HepG2 (cell line): ENCODE results near the gene MTMR10. TPM values are rescaled to one million over a fixed set of nuclear protein-coding genes. Genes with fewer than 3 reads are reported as not detected.

Experiments
- ASH2L ChIP-seq: fragments of 300-600, 200-600 bp; sonication (generic); IDR thresholded peaks from 2 replicates; pipeline ENCODE4 v1.7.0; 2017; ENCODE audit warnings: low read depth, mild to moderate bottlenecking, moderate library complexity, mixed read lengths, low read length; ENCODE audit not compliant: insufficient read length
- BORCS8-MEF2B ChIP-seq: sonication (generic); formaldehyde crosslinking; IDR thresholded peaks from 2 replicates; pipeline ENCODE4 v1.8.0; 2022; ENCODE audit warnings: mild to moderate bottlenecking, missing genetic modification reagents
- EED ChIP-seq: sonication (generic); formaldehyde crosslinking; IDR thresholded peaks from 2 replicates; pipeline ENCODE4 v1.5.0; 2020; ENCODE audit warnings: mild to moderate bottlenecking, missing genetic modification reagents
- GATAD2A ChIP-seq: IDR thresholded peaks from 2 replicates; pipeline ENCODE4 v1.6.1; 2016
- GFI1 ChIP-seq: sonication (generic); formaldehyde crosslinking; IDR thresholded peaks from 2 replicates; pipeline ENCODE4 v1.5.0; 2020; ENCODE audit warnings: missing genetic modification reagents, mild to moderate bottlenecking, borderline replicate concordance
- ISX ChIP-seq: sonication (generic); formaldehyde crosslinking; conservative IDR thresholded peaks from 2 replicates; pipeline ENCODE4 v1.5.0; 2020; ENCODE audit warnings: missing genetic modification reagents
- MED8 ChIP-seq: sonication (generic); formaldehyde crosslinking; IDR thresholded peaks from 2 replicates; pipeline ENCODE4 v1.8.1; 2023; ENCODE audit warnings: mild to moderate bottlenecking, missing genetic modification reagents; ENCODE audit not compliant: insufficient replicate concordance
- MEF2D ChIP-seq: sonication (generic); formaldehyde crosslinking; IDR thresholded peaks from 2 replicates; pipeline ENCODE4 v1.5.1; 2020; ENCODE audit warnings: mild to moderate bottlenecking, missing genetic modification reagents
- MTA1 ChIP-seq: sonication (generic); formaldehyde crosslinking; IDR thresholded peaks from 2 replicates; pipeline ENCODE4 v1.4.0; 2020; ENCODE audit warnings: missing genetic modification reagents, mild to moderate bottlenecking, borderline replicate concordance
- NKX3-1 ChIP-seq: sonication (generic); formaldehyde crosslinking; IDR thresholded peaks from 2 replicates; pipeline ENCODE4 v1.5.0; 2020; ENCODE audit warnings: missing genetic modification reagents
- PHF20 ChIP-seq: sonication (generic); formaldehyde crosslinking; IDR thresholded peaks from 2 replicates; pipeline ENCODE4 v1.5.0; 2020; ENCODE audit warnings: mild to moderate bottlenecking, missing genetic modification reagents
- REST ChIP-seq, 2 experiments: IDR thresholded peaks; 2 replicates each; pipeline ENCODE4 v1.6.1; 2011 to 2012; ENCODE audit warnings: low read length in 2 of 2, borderline replicate concordance in 1 of 2, low read depth in 1 of 2, mild to moderate bottlenecking in 1 of 2, moderate library complexity in 1 of 2
- SP5 ChIP-seq: IDR thresholded peaks from 2 replicates; pipeline ENCODE4 v1.6.1; 2016; ENCODE audit warnings: low read depth, borderline replicate concordance
- TEAD3 ChIP-seq: optimal IDR thresholded peaks from 2 replicates; pipeline ENCODE3; 2016; ENCODE audit warnings: borderline replicate concordance
- ZBTB7A ChIP-seq: sonication (generic); formaldehyde crosslinking; IDR thresholded peaks from 2 replicates; pipeline ENCODE4 v1.8.0; 2022; ENCODE audit warnings: mild to moderate bottlenecking, missing genetic modification reagents
- ZFP90 ChIP-seq: sonication (generic); formaldehyde crosslinking; IDR thresholded peaks from 2 replicates; pipeline ENCODE4 v1.8.0; 2022; ENCODE audit warnings: missing genetic modification reagents, mild to moderate bottlenecking, inconsistent platforms, borderline replicate concordance
- ZGPAT ChIP-seq: IDR thresholded peaks from 2 replicates; pipeline ENCODE4 v1.6.1; 2016; ENCODE audit warnings: mild to moderate bottlenecking
- ZNF331 ChIP-seq: sonication (generic); formaldehyde crosslinking; IDR thresholded peaks from 2 replicates; pipeline ENCODE4 v1.4.0; 2020; ENCODE audit warnings: missing genetic modification reagents
- ZNF501 ChIP-seq: sonication (generic); formaldehyde crosslinking; IDR thresholded peaks from 2 replicates; pipeline ENCODE4 v1.5.1; 2020; ENCODE audit warnings: mild to moderate bottlenecking, moderate library complexity, missing genetic modification reagents
- ZNF552 ChIP-seq: sonication (generic); formaldehyde crosslinking; IDR thresholded peaks from 2 replicates; pipeline ENCODE4 v1.9.0; 2022; ENCODE audit warnings: missing genetic modification reagents, mild to moderate bottlenecking, borderline replicate concordance
- ZNF556 ChIP-seq: sonication (generic); formaldehyde crosslinking; IDR thresholded peaks from 2 replicates; pipeline ENCODE4 v1.4.0; 2020; ENCODE audit warnings: mild to moderate bottlenecking, missing genetic modification reagents, borderline replicate concordance
- polyA plus RNA-seq, 8 experiments: library from polyadenylated mRNA; depleted of rRNA in 3 of 8; stranded (reverse) in 7 of 8; unstranded in 1 of 8; fragments of >200 nt; fragmentation: Illumina TruSeq in 4 of 8; extraction: Trizol in 4 of 8; gene quantifications; 2 replicates each; pipeline versions ENCODE4 v1.2.1 to v1.2.3, GENCODE V29; 2011 to 2016; ENCODE audit warnings: low read depth in 4 of 8, missing spikeins in 1 of 8, mixed read lengths in 1 of 8; ENCODE audit not compliant: insufficient read depth in 1 of 8
- total RNA-seq, 5 experiments: library from RNA; depleted of rRNA; stranded (reverse); fragments of >200 nt; fragmentation: Illumina TruSeq; extraction: Trizol; gene quantifications; 2 replicates each; pipeline ENCODE4 v1.2.3, GENCODE V29; 2016; ENCODE audit warnings: low read depth in 1 of 5
- TF ChIP-seq, protein P1 (sequence below): sonication (generic); formaldehyde crosslinking; IDR thresholded peaks from 2 replicates; pipeline ENCODE4 v1.8.1; 2023; ENCODE audit warnings: mild to moderate bottlenecking, moderate library complexity, missing genetic modification reagents

Gene MTMR10
- total and polyA plus RNA-seq, 2 of the 13 experiments (the other 11 are each of a cell fraction or from before 2014, with no cell fraction given), result 10.2 to 17.4 TPM

DNA sequence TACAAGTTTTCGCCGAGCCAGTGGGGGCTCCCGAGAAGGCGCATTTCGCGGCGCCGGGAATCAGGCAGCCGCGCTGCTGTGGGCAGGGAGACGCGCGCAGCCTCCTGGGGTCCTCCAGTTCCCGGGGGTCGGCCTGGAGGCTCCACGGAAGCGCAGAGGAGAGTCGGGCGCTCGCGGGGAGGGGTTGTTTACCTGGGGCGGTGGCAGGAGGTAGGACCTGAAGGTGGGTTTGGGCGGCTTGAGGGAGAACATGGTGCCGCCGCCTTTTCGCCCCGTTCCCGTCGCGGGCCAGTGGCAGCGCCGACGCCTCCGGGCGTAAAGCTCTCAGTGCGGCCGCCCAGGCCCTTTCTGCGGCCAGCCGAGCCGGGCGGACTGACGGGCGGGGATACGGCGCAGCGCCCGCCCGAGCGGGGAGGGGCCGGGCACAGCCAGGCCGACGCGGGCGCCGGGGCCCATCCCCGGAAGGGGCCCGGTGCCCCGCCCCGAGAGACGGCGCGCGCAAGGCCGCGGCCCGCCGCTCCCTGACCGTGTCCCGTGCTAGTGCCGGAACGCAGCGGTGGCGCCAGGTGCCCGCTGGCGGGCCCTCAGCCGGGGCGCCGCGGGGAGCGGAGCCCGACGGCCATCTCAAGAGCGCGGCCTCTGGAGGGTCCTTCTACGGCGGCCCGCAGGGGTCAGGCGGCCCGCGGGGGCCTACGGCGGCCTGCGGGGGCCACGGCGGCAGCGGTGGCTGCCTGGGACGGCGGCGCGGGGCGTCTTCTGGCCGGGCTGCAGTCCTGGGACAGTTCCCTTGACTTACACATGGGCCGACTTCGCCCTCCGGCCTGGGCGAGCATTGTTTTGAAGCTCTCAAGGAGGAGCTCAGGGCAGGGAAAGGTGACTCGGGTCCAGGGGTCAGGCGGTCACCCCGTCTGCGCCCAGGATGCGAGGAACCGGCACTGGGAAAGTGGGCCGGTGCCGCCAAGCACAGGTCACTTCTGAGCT lies at the start of gene MTMR10 (continued):
- TF ChIP-seq, protein P1, sequence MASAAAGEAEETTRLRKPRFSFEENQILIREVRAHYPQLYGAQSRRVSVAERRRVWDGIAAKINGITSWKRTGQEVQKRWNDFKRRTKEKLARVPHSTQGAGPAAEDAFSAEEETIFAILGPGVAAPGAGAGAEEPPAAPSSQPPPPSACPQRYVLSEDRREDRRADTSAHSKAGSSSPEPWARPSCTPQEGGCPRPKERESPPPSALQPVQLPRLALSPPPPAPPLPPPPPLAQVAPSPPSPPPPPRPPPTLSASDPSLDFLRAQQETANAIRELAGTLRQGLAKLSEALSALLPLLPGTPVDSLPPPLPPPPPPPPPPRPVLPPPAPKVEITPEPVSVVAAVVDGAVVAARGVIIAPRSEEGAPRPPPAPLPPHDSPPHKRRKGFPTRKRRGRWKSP, result peak; percentile 38; the same call in 1 of the 2 replicates
- TF ChIP-seq ZNF556 (CRISPR knock-in tag) (0 out of 2 replicates have a peak, but pooled peaks have one; percentile 3), MED8 (CRISPR knock-in tag) (peak; percentile 21), MEF2D (0 out of 2 replicates have a peak, but pooled peaks have one; percentile 17), GATAD2A (0 out of 2 replicates have a peak, but pooled peaks have one; percentile 31), PHF20 (CRISPR knock-in tag) (0 out of 2 replicates have a peak, but pooled peaks have one; percentile 31), MTA1 (CRISPR knock-in tag) (peak; percentile 28; the same call in 1 of the 2 replicates), ZBTB7A (CRISPR knock-in tag) (peak; percentile 74; the same call in 1 of the 2 replicates), ZNF552 (0 out of 2 replicates have a peak, but pooled peaks have one; percentile 63), ZGPAT (peak; percentile 35; the same call in 1 of the 2 replicates), GFI1 (CRISPR knock-in tag) (0 out of 2 replicates have a peak, but pooled peaks have one; percentile 52), ZNF331 (0 out of 2 replicates have a peak, but pooled peaks have one; percentile 9), SP5 (CRISPR knock-in tag) (peak; percentile 20; the same call in 1 of the 2 replicates), EED (0 out of 2 replicates have a peak, but pooled peaks have one; percentile 52), REST (IDR thresholded peaks at IDR 0.05; ENCODE audit: borderline replicate concordance in 1 of 2, low read depth in 1 of 2, low read length in 2 of 2) (peak in 1 of 2 experiments; percentile 18; a peak in 1 of 4 replicates), ASH2L (peak; percentile 81), TEAD3 (CRISPR knock-in tag) (no peak), ZFP90 (0 out of 2 replicates have a peak, but pooled peaks have one; percentile 32), ZNF501 (CRISPR knock-in tag) (peak; percentile 80; the same call in 1 of the 2 replicates), ISX (no peak; the same call in none of the 2 replicates), NKX3-1 (CRISPR knock-in tag) (0 out of 2 replicates have a peak, but pooled peaks have one; percentile 26), BORCS8-MEF2B (peak; percentile 6; the same call in 1 of the 2 replicates)
